GM23338 (cell line): ENCODE measurements around the gene SMOC2. TPM values are rescaled to one million over a fixed set of nuclear protein-coding genes. Genes with fewer than 3 reads are reported as not detected.

ENCODE experiments used
- ATAC-seq: fragments of 200-7000 bp; cut with Tn5 transposase; 3 replicates; pipeline ENCODE4 v1.9.1; 2020
- DNase-seq: peaks from one replicate; pipeline ENCODE4 v3.0.0-alpha.2; 2015; ENCODE audit warnings: low spot score
- H2AFZ ChIP-seq: fragments of 200-600 bp; sonication (generic); 2 replicates; pipeline ENCODE4 v1.8.0; 2016; ENCODE audit warnings: antibody characterized with exemption, mild to moderate bottlenecking, moderate library complexity
- H3F3A ChIP-seq: fragments of 200-600 bp; sonication (generic); replicated peaks from 2 replicates; pipeline ENCODE4 v1.8.0; 2017; ENCODE audit warnings: antibody characterized with exemption, mixed run types, low read depth
- H3K27ac ChIP-seq: fragments of 200-600 bp; sonication (generic); 2 replicates; pipeline ENCODE4 v1.6.1; 2016; ENCODE audit warnings: low read depth
- H3K27me3 ChIP-seq: fragments of 200-600 bp; sonication (generic); 2 replicates; pipeline ENCODE4 v1.8.0; 2016; ENCODE audit warnings: mild to moderate bottlenecking, mixed run types, moderate library complexity; ENCODE audit not compliant: insufficient read depth
- H3K36me3 ChIP-seq: fragments of 200-600 bp; sonication (generic); 2 replicates; pipeline ENCODE4 v1.8.0; 2016; ENCODE audit warnings: mild to moderate bottlenecking; ENCODE audit not compliant: insufficient read depth
- H3K4me1 ChIP-seq: fragments of 200-600 bp; sonication (generic); 2 replicates; pipeline ENCODE4 v1.8.0; 2016; ENCODE audit warnings: mild to moderate bottlenecking, moderate library complexity; ENCODE audit not compliant: insufficient read depth
- H3K4me2 ChIP-seq: fragments of 200-600 bp; sonication (generic); 2 replicates; pipeline ENCODE4 v1.7.1; 2017; ENCODE audit warnings: mixed run types
- H3K4me3 ChIP-seq: fragments of 200-600 bp; sonication (generic); 2 replicates; pipeline ENCODE4 v1.6.1; 2016; ENCODE audit warnings: mixed run types
- H3K79me2 ChIP-seq: fragments of 200-600 bp; sonication (generic); replicated peaks from 2 replicates; pipeline ENCODE4 v1.8.0; 2017; ENCODE audit warnings: mild to moderate bottlenecking; ENCODE audit not compliant: insufficient read depth
- H3K9me2 ChIP-seq: fragments of 200-600 bp; sonication (generic); 2 replicates; pipeline ENCODE4 v1.8.0; 2017; ENCODE audit not compliant: insufficient read depth
- H4K20me1 ChIP-seq: fragments of 200-600 bp; sonication (generic); replicated peaks from 2 replicates; pipeline ENCODE4 v1.8.0; 2017; ENCODE audit warnings: mild to moderate bottlenecking; ENCODE audit not compliant: insufficient read depth
- H3K27ac Mint-ChIP-seq: 2 replicates; pipeline ENCODE4 v1.8.0; 2020; ENCODE audit warnings: inconsistent platforms, mild to moderate bottlenecking, moderate library complexity, mixed read lengths
- H3K27me3 Mint-ChIP-seq: 3 replicates; pipeline ENCODE4 v1.8.0; 2022; ENCODE audit warnings: low read depth, mild to moderate bottlenecking, moderate library complexity, mixed read lengths, inconsistent platforms; ENCODE audit not compliant: insufficient read depth, poor library complexity
- H3K36me3 Mint-ChIP-seq: 3 replicates; pipeline ENCODE4 v1.8.0; 2021; ENCODE audit warnings: low read depth, mild to moderate bottlenecking, inconsistent platforms, moderate library complexity, mixed read lengths
- H3K4me1 Mint-ChIP-seq: 3 replicates; pipeline ENCODE4 v1.8.0; 2020; ENCODE audit warnings: mild to moderate bottlenecking, inconsistent platforms, mixed read lengths
- H3K4me3 Mint-ChIP-seq: 3 replicates; pipeline ENCODE4 v1.8.0; 2021; ENCODE audit warnings: moderate library complexity, mild to moderate bottlenecking, inconsistent platforms, mixed read lengths
- H3K9me3 Mint-ChIP-seq: 3 replicates; pipeline ENCODE4 v1.8.0; 2020; ENCODE audit warnings: moderate library complexity, mild to moderate bottlenecking, inconsistent platforms, mixed read lengths
- CREB1 ChIP-seq: fragments of 250-450 bp; sonication (Bioruptor Pico); IDR thresholded peaks from 2 replicates; pipeline ENCODE4 v1.5.0; 2020; ENCODE audit warnings: low read depth, mild to moderate bottlenecking, moderate library complexity
- EZH2 ChIP-seq: fragments of 200-600 bp; sonication (generic); IDR thresholded peaks from one replicate; pipeline ENCODE4 v1.8.0; 2017; ENCODE audit warnings: antibody characterized with exemption, mild to moderate bottlenecking, low read depth; ENCODE audit not compliant: unreplicated experiment
- EZH2phosphoT487 ChIP-seq: fragments of 200-600 bp; sonication (generic); IDR thresholded peaks from one replicate; pipeline ENCODE4 v1.8.1; 2018; ENCODE audit warnings: antibody characterized with exemption; ENCODE audit not compliant: unreplicated experiment
- JUNB ChIP-seq: IDR thresholded peaks from one replicate; pipeline ENCODE4 v1.6.1; 2016; ENCODE audit warnings: antibody characterized with exemption; ENCODE audit not compliant: unreplicated experiment
- NANOG ChIP-seq: IDR thresholded peaks from 2 replicates; pipeline ENCODE4 v1.6.1; 2016; ENCODE audit warnings: antibody characterized with exemption, borderline replicate concordance
- POLR2AphosphoS5 ChIP-seq: IDR thresholded peaks from 2 replicates; pipeline ENCODE4 v1.6.1; 2016; ENCODE audit warnings: antibody characterized with exemption, low read depth
- STAT1 ChIP-seq: IDR thresholded peaks from one replicate; pipeline ENCODE4 v1.6.1; 2016; ENCODE audit warnings: antibody characterized with exemption; ENCODE audit not compliant: unreplicated experiment
- ZNF114 ChIP-seq: fragments of 250-450 bp; sonication (Bioruptor Pico); IDR thresholded peaks from 2 replicates; pipeline ENCODE4 v1.5.0; 2020; ENCODE audit warnings: mild to moderate bottlenecking, moderate library complexity
- ZNF331 ChIP-seq: fragments of 250-450 bp; sonication (Bioruptor Pico); IDR thresholded peaks from 2 replicates; pipeline ENCODE4 v1.5.0; 2020; ENCODE audit warnings: low read depth, mild to moderate bottlenecking, moderate library complexity
- polyA plus RNA-seq: library from polyadenylated mRNA; unstranded; fragments of >200 nt; fragmentation: Nextera tagmentation; extraction: Ambion mirVana; gene quantifications from 2 replicates; pipeline ENCODE4 v1.2.1, GENCODE V29; 2016
- total RNA-seq: library from RNA; depleted of rRNA; stranded (reverse); fragments of >200 nt; shearing (Covaris generic); gene quantifications from 2 replicates; pipeline ENCODE4 v1.2.3, GENCODE V29; 2014
- TF ChIP-seq, protein P1 (sequence below): IDR thresholded peaks from 2 replicates; pipeline ENCODE4 v1.6.1; 2016; ENCODE audit warnings: antibody characterized with exemption
- TF ChIP-seq, protein P2 (sequence below): IDR thresholded peaks from one replicate; pipeline ENCODE4 v1.6.1; 2018; ENCODE audit warnings: antibody characterized with exemption; ENCODE audit not compliant: unreplicated experiment
- TF ChIP-seq, protein P3 (sequence below), 2 experiments: fragments of 200-600 bp in 1 of 2; sonication (generic) in 1 of 2; conservative IDR thresholded peaks; 2 replicates each; pipeline versions ENCODE4 v1.5.1 to v1.6.1; 2016 to 2017; ENCODE audit warnings: antibody characterized with exemption in 2 of 2, low read depth in 2 of 2, mild to moderate bottlenecking in 2 of 2, moderate library complexity in 1 of 2
- TF ChIP-seq, protein P4 (sequence below): fragments of 250-450 bp; sonication (Bioruptor Pico); IDR thresholded peaks from 2 replicates; pipeline ENCODE4 v1.5.0; 2020; ENCODE audit warnings: mild to moderate bottlenecking, moderate library complexity

The SMOC2 gene
- total and polyA plus RNA-seq, 2 experiments from 2014 or later: 4.3 to 6.5 TPM

DNA sequence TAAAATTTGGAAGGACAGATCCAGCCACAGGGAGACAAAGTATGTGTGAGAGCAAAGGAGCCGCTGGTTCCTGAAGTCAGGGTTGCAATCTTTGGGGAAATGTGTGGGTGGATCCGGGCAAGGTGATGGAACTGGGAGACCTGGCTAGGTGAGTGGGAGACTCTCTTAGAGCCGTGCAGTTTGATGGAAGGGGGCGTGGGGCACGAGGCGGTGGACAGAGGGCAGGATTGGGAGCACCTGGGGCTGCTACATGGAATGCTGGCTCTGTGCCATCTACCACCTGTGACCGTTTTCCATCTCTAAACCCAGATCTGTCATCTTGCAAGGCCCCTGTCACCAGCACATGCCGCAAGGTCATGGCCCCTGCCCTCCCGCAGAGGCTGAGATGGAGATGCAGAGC, 268.4 kb downstream of the SMOC2 start:
- Histone ChIP-seq H3K4me1 (no peaks in the 10 kb centered on the region), H3K4me2 (no peak overlapping the region), H3K4me3 (no peak overlapping the region), H3K27me3 (no peaks in the 10 kb centered on the region), H3K9me2 (0 out of 2 replicates have a peak, but pooled peaks cover 8% of the 10 kb centered on the region), H3F3A (no peaks in the 10 kb centered on the region), H4K20me1 (no peaks in the 10 kb centered on the region), H2AFZ (no peak overlapping the region), H3K27ac (no peak overlapping the region), H3K36me3 (no peaks in the 10 kb centered on the region), H3K79me2 (no peaks in the 10 kb centered on the region)
- Mint-ChIP-seq H3K4me1 (peaks cover 3% of the 10 kb centered on the region), H3K27ac (no peak overlapping the region), H3K36me3 (peaks cover 20% of the 10 kb centered on the region), H3K27me3 (peaks cover 6% of the 10 kb centered on the region), H3K9me3 (no peaks in the 10 kb centered on the region; the same call in none of the 3 replicates), H3K4me3 (no peak overlapping the region)
- no peak for ATAC-seq
- DNase-seq: no peak
- TF ChIP-seq ZNF114 (no peak), ZNF331 (CRISPR knock-in tag) (no peak), JUNB (no peak), STAT1 (no peak), EZH2phosphoT487 (no peak), POLR2AphosphoS5 (no peak), NANOG (no peak), EZH2 (no peak), CREB1 (CRISPR knock-in tag) (no peak)
- TF ChIP-seq, protein P1, sequence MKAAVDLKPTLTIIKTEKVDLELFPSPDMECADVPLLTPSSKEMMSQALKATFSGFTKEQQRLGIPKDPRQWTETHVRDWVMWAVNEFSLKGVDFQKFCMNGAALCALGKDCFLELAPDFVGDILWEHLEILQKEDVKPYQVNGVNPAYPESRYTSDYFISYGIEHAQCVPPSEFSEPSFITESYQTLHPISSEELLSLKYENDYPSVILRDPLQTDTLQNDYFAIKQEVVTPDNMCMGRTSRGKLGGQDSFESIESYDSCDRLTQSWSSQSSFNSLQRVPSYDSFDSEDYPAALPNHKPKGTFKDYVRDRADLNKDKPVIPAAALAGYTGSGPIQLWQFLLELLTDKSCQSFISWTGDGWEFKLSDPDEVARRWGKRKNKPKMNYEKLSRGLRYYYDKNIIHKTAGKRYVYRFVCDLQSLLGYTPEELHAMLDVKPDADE: no peak
- TF ChIP-seq, protein P2, sequence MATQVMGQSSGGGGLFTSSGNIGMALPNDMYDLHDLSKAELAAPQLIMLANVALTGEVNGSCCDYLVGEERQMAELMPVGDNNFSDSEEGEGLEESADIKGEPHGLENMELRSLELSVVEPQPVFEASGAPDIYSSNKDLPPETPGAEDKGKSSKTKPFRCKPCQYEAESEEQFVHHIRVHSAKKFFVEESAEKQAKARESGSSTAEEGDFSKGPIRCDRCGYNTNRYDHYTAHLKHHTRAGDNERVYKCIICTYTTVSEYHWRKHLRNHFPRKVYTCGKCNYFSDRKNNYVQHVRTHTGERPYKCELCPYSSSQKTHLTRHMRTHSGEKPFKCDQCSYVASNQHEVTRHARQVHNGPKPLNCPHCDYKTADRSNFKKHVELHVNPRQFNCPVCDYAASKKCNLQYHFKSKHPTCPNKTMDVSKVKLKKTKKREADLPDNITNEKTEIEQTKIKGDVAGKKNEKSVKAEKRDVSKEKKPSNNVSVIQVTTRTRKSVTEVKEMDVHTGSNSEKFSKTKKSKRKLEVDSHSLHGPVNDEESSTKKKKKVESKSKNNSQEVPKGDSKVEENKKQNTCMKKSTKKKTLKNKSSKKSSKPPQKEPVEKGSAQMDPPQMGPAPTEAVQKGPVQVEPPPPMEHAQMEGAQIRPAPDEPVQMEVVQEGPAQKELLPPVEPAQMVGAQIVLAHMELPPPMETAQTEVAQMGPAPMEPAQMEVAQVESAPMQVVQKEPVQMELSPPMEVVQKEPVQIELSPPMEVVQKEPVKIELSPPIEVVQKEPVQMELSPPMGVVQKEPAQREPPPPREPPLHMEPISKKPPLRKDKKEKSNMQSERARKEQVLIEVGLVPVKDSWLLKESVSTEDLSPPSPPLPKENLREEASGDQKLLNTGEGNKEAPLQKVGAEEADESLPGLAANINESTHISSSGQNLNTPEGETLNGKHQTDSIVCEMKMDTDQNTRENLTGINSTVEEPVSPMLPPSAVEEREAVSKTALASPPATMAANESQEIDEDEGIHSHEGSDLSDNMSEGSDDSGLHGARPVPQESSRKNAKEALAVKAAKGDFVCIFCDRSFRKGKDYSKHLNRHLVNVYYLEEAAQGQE: no peak
- TF ChIP-seq, protein P3, sequence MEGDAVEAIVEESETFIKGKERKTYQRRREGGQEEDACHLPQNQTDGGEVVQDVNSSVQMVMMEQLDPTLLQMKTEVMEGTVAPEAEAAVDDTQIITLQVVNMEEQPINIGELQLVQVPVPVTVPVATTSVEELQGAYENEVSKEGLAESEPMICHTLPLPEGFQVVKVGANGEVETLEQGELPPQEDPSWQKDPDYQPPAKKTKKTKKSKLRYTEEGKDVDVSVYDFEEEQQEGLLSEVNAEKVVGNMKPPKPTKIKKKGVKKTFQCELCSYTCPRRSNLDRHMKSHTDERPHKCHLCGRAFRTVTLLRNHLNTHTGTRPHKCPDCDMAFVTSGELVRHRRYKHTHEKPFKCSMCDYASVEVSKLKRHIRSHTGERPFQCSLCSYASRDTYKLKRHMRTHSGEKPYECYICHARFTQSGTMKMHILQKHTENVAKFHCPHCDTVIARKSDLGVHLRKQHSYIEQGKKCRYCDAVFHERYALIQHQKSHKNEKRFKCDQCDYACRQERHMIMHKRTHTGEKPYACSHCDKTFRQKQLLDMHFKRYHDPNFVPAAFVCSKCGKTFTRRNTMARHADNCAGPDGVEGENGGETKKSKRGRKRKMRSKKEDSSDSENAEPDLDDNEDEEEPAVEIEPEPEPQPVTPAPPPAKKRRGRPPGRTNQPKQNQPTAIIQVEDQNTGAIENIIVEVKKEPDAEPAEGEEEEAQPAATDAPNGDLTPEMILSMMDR (conservative IDR thresholded peaks at IDR 0.05; ENCODE audit: low read depth in 2 of 2): no peak
- TF ChIP-seq, protein P4, sequence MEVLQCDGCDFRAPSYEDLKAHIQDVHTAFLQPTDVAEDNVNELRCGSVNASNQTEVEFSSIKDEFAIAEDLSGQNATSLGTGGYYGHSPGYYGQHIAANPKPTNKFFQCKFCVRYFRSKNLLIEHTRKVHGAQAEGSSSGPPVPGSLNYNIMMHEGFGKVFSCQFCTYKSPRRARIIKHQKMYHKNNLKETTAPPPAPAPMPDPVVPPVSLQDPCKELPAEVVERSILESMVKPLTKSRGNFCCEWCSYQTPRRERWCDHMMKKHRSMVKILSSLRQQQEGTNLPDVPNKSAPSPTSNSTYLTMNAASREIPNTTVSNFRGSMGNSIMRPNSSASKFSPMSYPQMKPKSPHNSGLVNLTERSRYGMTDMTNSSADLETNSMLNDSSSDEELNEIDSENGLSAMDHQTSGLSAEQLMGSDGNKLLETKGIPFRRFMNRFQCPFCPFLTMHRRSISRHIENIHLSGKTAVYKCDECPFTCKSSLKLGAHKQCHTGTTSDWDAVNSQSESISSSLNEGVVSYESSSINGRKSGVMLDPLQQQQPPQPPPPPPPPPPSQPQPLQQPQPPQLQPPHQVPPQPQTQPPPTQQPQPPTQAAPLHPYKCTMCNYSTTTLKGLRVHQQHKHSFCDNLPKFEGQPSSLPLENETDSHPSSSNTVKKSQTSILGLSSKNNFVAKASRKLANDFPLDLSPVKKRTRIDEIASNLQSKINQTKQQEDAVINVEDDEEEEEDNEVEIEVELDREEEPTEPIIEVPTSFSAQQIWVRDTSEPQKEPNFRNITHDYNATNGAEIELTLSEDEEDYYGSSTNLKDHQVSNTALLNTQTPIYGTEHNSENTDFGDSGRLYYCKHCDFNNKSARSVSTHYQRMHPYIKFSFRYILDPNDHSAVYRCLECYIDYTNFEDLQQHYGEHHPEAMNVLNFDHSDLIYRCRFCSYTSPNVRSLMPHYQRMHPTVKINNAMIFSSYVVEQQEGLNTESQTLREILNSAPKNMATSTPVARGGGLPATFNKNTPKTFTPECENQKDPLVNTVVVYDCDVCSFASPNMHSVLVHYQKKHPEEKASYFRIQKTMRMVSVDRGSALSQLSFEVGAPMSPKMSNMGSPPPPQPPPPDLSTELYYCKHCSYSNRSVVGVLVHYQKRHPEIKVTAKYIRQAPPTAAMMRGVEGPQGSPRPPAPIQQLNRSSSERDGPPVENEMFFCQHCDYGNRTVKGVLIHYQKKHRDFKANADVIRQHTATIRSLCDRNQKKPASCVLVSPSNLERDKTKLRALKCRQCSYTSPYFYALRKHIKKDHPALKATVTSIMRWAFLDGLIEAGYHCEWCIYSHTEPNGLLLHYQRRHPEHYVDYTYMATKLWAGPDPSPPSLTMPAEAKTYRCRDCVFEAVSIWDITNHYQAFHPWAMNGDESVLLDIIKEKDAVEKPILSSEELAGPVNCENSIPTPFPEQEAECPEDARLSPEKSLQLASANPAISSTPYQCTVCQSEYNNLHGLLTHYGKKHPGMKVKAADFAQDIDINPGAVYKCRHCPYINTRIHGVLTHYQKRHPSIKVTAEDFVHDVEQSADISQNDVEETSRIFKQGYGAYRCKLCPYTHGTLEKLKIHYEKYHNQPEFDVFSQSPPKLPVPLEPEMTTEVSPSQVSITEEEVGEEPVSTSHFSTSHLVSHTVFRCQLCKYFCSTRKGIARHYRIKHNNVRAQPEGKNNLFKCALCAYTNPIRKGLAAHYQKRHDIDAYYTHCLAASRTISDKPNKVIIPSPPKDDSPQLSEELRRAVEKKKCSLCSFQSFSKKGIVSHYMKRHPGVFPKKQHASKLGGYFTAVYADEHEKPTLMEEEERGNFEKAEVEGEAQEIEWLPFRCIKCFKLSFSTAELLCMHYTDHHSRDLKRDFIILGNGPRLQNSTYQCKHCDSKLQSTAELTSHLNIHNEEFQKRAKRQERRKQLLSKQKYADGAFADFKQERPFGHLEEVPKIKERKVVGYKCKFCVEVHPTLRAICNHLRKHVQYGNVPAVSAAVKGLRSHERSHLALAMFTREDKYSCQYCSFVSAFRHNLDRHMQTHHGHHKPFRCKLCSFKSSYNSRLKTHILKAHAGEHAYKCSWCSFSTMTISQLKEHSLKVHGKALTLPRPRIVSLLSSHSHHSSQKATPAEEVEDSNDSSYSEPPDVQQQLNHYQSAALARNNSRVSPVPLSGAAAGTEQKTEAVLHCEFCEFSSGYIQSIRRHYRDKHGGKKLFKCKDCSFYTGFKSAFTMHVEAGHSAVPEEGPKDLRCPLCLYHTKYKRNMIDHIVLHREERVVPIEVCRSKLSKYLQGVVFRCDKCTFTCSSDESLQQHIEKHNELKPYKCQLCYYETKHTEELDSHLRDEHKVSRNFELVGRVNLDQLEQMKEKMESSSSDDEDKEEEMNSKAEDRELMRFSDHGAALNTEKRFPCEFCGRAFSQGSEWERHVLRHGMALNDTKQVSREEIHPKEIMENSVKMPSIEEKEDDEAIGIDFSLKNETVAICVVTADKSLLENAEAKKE (CRISPR knock-in tag): no peak
